Measurements from ENCODE around the gene ACTR5.
"Not testable (repeated sequence)": the region's sequence is repeated elsewhere in the genome, so short reads cannot be mapped to it uniquely, and the experiment has no call there.

DNA sequence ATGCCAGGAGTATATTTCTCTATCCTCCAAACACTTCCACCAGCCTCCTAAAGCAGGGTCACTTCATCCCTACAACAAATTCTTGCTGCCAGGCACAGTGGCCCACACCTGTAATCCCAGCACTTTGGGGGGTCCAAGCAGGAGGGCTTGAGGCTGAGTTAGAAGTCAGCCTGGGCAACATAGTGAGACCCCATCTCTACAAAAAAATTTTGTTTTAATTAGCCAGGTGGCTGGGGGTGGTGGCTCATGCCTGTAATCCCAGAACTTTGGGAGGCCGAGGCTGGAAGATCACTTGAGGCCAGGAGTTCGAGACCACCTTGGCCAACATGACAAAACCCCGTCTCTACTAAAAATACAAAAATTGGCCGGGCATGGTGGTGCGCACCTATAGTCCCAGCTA is 45.8 kb downstream of the ACTR5 start:
- TF ChIP-seq, protein P1, sequence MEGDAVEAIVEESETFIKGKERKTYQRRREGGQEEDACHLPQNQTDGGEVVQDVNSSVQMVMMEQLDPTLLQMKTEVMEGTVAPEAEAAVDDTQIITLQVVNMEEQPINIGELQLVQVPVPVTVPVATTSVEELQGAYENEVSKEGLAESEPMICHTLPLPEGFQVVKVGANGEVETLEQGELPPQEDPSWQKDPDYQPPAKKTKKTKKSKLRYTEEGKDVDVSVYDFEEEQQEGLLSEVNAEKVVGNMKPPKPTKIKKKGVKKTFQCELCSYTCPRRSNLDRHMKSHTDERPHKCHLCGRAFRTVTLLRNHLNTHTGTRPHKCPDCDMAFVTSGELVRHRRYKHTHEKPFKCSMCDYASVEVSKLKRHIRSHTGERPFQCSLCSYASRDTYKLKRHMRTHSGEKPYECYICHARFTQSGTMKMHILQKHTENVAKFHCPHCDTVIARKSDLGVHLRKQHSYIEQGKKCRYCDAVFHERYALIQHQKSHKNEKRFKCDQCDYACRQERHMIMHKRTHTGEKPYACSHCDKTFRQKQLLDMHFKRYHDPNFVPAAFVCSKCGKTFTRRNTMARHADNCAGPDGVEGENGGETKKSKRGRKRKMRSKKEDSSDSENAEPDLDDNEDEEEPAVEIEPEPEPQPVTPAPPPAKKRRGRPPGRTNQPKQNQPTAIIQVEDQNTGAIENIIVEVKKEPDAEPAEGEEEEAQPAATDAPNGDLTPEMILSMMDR (conservative IDR thresholded peaks at IDR 0.05) = not testable (repeated sequence)
- not testable (repeated sequence) for TF ChIP-seq ZFX (IDR thresholded peaks at IDR 0.05)

All from C4-2B (cell line).